Effector memory CD4-positive, alpha-beta T cell (primary cell): ENCODE data around the gene OR6X1.
"Not testable (repeated sequence)": the region's sequence is repeated elsewhere in the genome, so short reads cannot be mapped to it uniquely, and the experiment has no call there.

Experiments used
- DNase-seq, 3 donors: peaks; one replicate each; pipeline ENCODE4 v3.0.0-alpha.2; 2020
- H3K27ac ChIP-seq: 2 replicates; pipeline ENCODE4 v1.7.0; 2013; ENCODE audit warnings: mild to moderate bottlenecking, low read length, moderate library complexity; ENCODE audit not compliant: insufficient read depth, poor library complexity, severe bottlenecking
- H3K27me3 ChIP-seq: replicated peaks from 2 replicates; pipeline ENCODE4 v1.7.0; 2013; ENCODE audit warnings: mild to moderate bottlenecking, low read length; ENCODE audit not compliant: insufficient read depth, control insufficient read depth, poor library complexity, severe bottlenecking
- H3K36me3 ChIP-seq: 2 replicates; pipeline ENCODE4 v1.7.0; 2013; ENCODE audit warnings: mild to moderate bottlenecking, low read length, moderate library complexity; ENCODE audit not compliant: control insufficient read depth, insufficient read depth
- H3K4me1 ChIP-seq: 2 replicates; pipeline ENCODE4 v1.7.0; 2013; ENCODE audit warnings: low read length, mild to moderate bottlenecking; ENCODE audit not compliant: control insufficient read depth, insufficient read depth, poor library complexity, severe bottlenecking
- H3K4me3 ChIP-seq: 2 replicates; pipeline ENCODE4 v1.7.0; 2013; ENCODE audit warnings: low read length, low read depth, mild to moderate bottlenecking; ENCODE audit not compliant: insufficient read depth, poor library complexity, severe bottlenecking
- H3K9me3 ChIP-seq: 2 replicates; pipeline ENCODE4 v1.7.0; 2013; ENCODE audit warnings: mild to moderate bottlenecking, low read length, moderate library complexity; ENCODE audit not compliant: control insufficient read depth

OR6X1 gene

GRCh38 chr11:123757976-123758375, 3.7 kb upstream of the OR6X1 start:
- Histone ChIP-seq H3K4me3 (no peak overlapping the region), H3K9me3 (no peaks in the 10 kb centered on the region), H3K36me3 (no peaks in the 10 kb centered on the region), H3K27ac (no peak overlapping the region), H3K4me1 (no peaks in the 10 kb centered on the region), H3K27me3 (no peaks in the 10 kb centered on the region)
- no peak for DNase-seq

GRCh38 chr11:123755813-123756212, 1.5 kb upstream of the OR6X1 start:
- Histone ChIP-seq H3K9me3 (no peaks in the 10 kb centered on the region), H3K4me1 (no peaks in the 10 kb centered on the region), H3K4me3 (no peak overlapping the region), H3K27me3 (no peaks in the 10 kb centered on the region), H3K27ac (no peak overlapping the region), H3K36me3 (no peaks in the 10 kb centered on the region)
- DNase-seq = no peak

- Histone ChIP-seq H3K36me3 (no peaks in the 10 kb centered on the region), H3K27ac (no peak overlapping the region), H3K27me3 (no peaks in the 10 kb centered on the region), H3K4me3 (no peak overlapping the region), H3K4me1 (no peaks in the 10 kb centered on the region), H3K9me3 (no peaks in the 10 kb centered on the region)
- no peak for DNase-seq
Measured at GRCh38 chr11:123755344-123755743, 1.0 kb upstream of the OR6X1 start.

- H3K27me3 ChIP-seq = no peaks in the 10 kb centered on the region
- H3K27ac ChIP-seq = no peak overlapping the region
- no peaks in the 10 kb centered on the region for H3K9me3 ChIP-seq
- no peak for DNase-seq
- no peaks in the 10 kb centered on the region for H3K36me3 ChIP-seq
- H3K4me3 ChIP-seq = no peak overlapping the region
- no peaks in the 10 kb centered on the region for H3K4me1 ChIP-seq
Measured at GRCh38 chr11:123753110-123753509, 1.2 kb downstream of the OR6X1 start.

- Histone ChIP-seq H3K9me3 (no peaks in the 10 kb centered on the region), H3K27me3 (no peaks in the 10 kb centered on the region), H3K4me1 (no peaks in the 10 kb centered on the region), H3K27ac (no peak overlapping the region), H3K4me3 (no peak overlapping the region), H3K36me3 (no peaks in the 10 kb centered on the region)
- no peak for DNase-seq
Measured at GRCh38 chr11:123751781-123752180, 2.5 kb downstream of the OR6X1 start.

GRCh38 chr11:123748349-123748748, 6.0 kb downstream of the OR6X1 start:
- H3K4me1 ChIP-seq, H3K27ac ChIP-seq, H3K27me3 ChIP-seq, H3K9me3 ChIP-seq, H3K4me3 ChIP-seq, H3K36me3 ChIP-seq, DNase-seq: not testable (repeated sequence)

- H3K27me3 ChIP-seq = no peaks in the 10 kb centered on the region
- H3K27ac ChIP-seq = no peak overlapping the region
- peaks cover under 1% of the 10 kb centered on the region for H3K4me1 ChIP-seq
- H3K36me3 ChIP-seq = no peaks in the 10 kb centered on the region
- H3K9me3 ChIP-seq = no peaks in the 10 kb centered on the region
- DNase-seq = no peak
- no peak overlapping the region for H3K4me3 ChIP-seq
Measured at GRCh38 chr11:123745764-123746451, 8.4 kb downstream of the OR6X1 start.

GRCh38 chr11:123742724-123743120, 11.6 kb downstream of the OR6X1 start:
- H3K27ac ChIP-seq = no peak overlapping the region
- H3K4me3 ChIP-seq = peak overlapping the region; percentile 88
- no peaks in the 10 kb centered on the region for H3K36me3 ChIP-seq
- H3K4me1 ChIP-seq = peaks cover 9% of the 10 kb centered on the region
- no peaks in the 10 kb centered on the region for H3K9me3 ChIP-seq
- no peak for DNase-seq
- H3K27me3 ChIP-seq = no peaks in the 10 kb centered on the region

- H3K9me3 ChIP-seq = no peaks in the 10 kb centered on the region
- no peak for DNase-seq
- no peaks in the 10 kb centered on the region for H3K36me3 ChIP-seq
- H3K4me1 ChIP-seq = peaks cover 9% of the 10 kb centered on the region
- peak overlapping the region; percentile 88 for H3K4me3 ChIP-seq
- peak overlapping the region; percentile 76 for H3K27ac ChIP-seq
- no peaks in the 10 kb centered on the region for H3K27me3 ChIP-seq
Measured at GRCh38 chr11:123742031-123742723, 12.1 kb downstream of the OR6X1 start.

GRCh38 chr11:123741159-123742030, 12.9 kb downstream of the OR6X1 start, which contains the start of gene ZNF202:
Gene ZNF202, minus strand, starts transcription at chr11:123741660. Its CDS starts 10,772 bp downstream, at chr11:123730888.
- H3K27ac ChIP-seq = peak within 1 kb of the TSS; percentile 76
- DNase-seq = peak; percentile 78 to 86 (median 83)

More at GRCh38 chr11:123741159-123742030, 12.9 kb downstream of the OR6X1 start, which contains the start of gene ZNF202:
- no peaks in the 10 kb centered on the region for H3K27me3 ChIP-seq
- no peaks in the 10 kb centered on the region for H3K36me3 ChIP-seq
- no peaks in the 10 kb centered on the region for H3K9me3 ChIP-seq
- peak within 1 kb of the TSS; percentile 88 for H3K4me3 ChIP-seq
- peaks cover 9% of the 10 kb centered on the region for H3K4me1 ChIP-seq
